GM12864 (cell line): ENCODE measurements around the gene CCDC33.
A peak's percentile ranks its signal among the peaks of the same experiment; 100 is the strongest.

Experiments used
- DNase-seq: peaks from one replicate; pipeline ENCODE4 v3.0.0-alpha.2; 2011; ENCODE audit warnings: low read depth
- H3K4me3 ChIP-seq: 2 replicates; pipeline ENCODE4 v1.5.1; 2011; ENCODE audit warnings: mild to moderate bottlenecking, low read depth, low read length, control low read depth
- TF ChIP-seq, protein P1 (sequence below): IDR thresholded peaks from 2 replicates; pipeline ENCODE4 v1.5.1; 2011; ENCODE audit warnings: low read depth, mild to moderate bottlenecking, moderate library complexity, low read length, control low read depth, inconsistent platforms; ENCODE audit errors: missing control alignments

CCDC33 gene

DNA sequence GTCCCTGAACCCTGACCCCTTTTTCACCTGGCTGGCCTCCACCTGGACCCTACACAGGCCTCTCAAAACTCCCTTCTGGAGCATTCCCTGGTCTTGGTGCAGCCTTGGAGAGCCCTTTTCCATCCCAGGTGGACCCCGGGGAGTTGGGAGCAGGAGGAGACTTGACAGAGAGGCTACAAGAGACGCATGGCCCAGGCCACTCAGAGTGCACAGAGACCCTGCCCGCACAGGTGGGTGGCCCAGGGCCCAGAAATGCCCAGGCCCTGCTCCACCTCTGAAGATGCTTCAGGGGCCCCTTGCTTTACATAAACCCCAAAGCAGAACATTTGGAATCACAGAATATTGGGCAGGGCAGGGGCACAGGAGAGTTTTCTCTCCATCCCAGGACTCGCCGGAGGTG is 97.0 kb downstream of the CCDC33 start:
- no peak overlapping the region for H3K4me3 ChIP-seq
- no peak for DNase-seq
- TF ChIP-seq, protein P1, sequence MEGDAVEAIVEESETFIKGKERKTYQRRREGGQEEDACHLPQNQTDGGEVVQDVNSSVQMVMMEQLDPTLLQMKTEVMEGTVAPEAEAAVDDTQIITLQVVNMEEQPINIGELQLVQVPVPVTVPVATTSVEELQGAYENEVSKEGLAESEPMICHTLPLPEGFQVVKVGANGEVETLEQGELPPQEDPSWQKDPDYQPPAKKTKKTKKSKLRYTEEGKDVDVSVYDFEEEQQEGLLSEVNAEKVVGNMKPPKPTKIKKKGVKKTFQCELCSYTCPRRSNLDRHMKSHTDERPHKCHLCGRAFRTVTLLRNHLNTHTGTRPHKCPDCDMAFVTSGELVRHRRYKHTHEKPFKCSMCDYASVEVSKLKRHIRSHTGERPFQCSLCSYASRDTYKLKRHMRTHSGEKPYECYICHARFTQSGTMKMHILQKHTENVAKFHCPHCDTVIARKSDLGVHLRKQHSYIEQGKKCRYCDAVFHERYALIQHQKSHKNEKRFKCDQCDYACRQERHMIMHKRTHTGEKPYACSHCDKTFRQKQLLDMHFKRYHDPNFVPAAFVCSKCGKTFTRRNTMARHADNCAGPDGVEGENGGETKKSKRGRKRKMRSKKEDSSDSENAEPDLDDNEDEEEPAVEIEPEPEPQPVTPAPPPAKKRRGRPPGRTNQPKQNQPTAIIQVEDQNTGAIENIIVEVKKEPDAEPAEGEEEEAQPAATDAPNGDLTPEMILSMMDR, result no peak

DNA sequence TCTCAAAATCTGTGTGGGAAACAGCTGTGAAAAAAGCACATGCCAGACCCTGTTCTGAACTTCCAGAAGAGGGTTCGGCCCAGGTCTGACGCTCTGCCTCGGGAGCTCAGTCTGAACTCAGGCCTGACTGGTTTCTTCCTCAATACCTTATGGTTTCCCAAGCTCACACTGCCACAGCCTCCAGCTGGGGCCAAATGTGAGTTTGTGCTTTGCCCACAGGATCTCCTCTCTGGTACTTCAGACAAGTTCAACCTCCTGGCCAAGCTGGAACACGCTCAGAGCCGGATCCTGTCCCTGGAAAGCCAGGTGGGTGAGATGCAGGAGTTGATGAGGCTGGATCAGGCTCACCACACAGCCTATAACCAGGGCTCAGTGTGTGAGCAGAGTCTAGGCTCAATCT is 97.5 kb downstream of the CCDC33 start:
- no peak overlapping the region for H3K4me3 ChIP-seq
- DNase-seq, result no peak
- TF ChIP-seq, protein P1, result no peak

DNA sequence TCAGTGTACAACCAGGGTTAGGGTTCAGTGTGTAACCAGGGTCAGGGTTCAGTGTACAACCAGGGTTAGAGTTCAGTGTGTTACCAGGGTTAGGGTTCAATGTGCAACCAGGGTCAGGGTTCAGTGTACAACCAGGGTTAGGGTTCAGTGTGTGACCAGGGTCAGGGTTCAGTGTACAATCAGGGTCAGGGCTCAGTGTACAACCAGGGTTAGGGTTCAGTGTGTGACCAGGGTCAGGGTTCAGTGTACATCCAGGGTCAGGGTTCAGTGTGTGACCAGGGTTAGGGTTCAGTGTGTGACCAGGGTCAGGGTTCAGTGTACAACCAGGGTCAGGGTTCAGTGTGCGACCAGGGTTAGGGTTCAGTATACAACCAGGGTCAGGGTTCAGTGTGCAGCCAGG is 98.0 kb downstream of the CCDC33 start:
- TF ChIP-seq, protein P1, result no peak
- no peak for DNase-seq
- H3K4me3 ChIP-seq, result no peak overlapping the region

DNA sequence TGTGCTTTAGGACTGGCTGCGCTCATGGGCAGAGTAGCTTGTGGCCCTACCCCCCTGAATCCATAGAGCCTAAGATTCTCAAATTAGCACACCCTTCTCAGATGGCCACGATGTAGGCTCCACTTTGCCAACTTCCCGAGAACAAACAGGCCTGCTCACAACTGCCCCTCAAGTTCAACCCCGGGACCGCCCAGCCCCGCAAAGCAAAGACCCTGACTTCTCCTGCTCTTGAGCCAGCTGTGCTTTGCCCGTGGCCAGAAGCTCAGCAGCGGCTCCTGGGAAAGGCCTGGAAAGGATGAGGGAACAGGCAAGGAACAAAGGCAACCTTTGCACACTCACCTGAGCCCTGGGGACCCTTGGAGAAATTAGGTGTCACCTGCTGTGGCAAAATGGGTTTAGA is 99.3 kb downstream of the CCDC33 start:
- TF ChIP-seq, protein P1, result no peak
- no peak for DNase-seq
- H3K4me3 ChIP-seq, result no peak overlapping the region

DNA sequence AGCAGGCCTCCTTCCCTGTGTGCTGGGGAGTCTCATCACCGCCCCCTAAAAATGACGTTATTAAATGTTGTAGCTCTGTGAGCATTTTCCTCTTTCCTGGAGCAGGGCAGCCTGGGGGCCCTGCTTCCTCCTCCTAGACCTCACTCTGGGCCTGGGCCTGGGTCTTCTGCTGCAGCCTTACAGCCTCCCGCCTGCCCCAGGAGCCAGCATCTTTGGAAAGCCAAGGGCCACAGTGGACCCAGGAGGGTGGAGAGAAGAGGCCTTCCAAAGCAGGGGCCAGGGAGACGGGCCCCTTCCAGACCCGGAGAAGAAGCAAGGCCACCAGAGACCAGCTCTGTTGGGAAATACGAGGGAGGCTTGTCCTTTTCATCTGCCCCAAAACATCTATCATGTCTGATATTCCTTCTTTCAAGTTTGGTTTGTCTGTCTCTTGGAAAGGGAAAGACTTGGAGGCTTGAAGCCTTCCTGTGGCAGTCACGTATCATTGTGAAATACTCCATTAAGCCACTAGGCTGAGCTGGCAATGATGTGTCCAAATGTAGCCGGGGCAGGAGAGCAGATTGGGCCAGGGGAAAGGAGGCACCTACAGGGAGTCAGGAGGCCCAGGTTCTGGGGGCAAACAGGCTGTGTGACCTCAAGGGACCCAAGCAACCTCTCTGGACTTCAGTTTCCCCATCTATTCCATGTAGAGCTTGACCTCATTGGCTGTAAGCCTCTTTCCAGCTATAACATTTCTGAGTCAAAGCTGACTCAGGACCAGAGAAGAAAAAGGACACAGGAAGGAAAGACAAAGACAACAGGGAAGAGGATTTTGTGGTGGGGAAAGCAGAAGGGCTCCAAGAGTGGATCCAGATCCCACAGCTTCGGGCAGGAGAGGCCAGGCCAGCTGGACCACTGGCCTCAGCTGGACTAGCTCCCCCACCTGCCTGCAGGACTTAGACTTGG is 100.2 kb downstream of the CCDC33 start:
- TF ChIP-seq, protein P1, result peak; percentile 6
- no peak for DNase-seq
- no peak overlapping the region for H3K4me3 ChIP-seq

DNA sequence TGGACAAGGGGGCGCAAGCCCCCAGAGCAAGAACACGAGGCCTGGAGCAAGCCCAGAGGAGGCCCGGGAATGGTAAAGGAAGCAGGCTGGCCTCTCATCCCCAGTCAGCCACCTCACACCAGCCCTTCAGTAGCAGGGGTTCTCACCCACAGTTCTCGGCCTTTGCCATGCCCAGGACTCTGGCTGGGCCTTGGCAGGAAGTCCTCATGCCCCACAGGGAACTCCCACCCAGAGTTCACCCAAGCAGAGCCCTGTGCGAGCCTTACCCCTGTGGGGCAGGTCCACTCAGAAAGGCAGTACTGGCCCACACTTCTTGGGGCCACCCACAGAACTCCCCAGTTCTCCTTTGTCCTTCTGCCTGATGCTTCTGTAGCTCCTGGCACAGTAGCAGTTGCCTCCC is 101.0 kb downstream of the CCDC33 start:
- no peak overlapping the region for H3K4me3 ChIP-seq
- DNase-seq, result no peak
- TF ChIP-seq, protein P1, result no peak
